Mucosa of descending colon (tissue), 3 donors: ENCODE results near the gene HAUS8. TPM values are rescaled to one million over a fixed set of nuclear protein-coding genes. Genes with fewer than 3 reads are reported as not detected.
A peak's percentile ranks its signal among the peaks of the same experiment; 100 is the strongest.

ENCODE experiments used
- ATAC-seq: fragments of 200-7000 bp; cut with Tn5 transposase; one replicate; pipeline ENCODE4 v1.9.1; 2020; ENCODE audit warnings: mild to moderate bottlenecking, moderate library complexity
- DNase-seq, 3 donors: peaks; one replicate each; pipeline ENCODE4 v3.0.0-alpha.2; 2020
- H3K36me3 ChIP-seq: fragments of 200-600 bp; one replicate; pipeline ENCODE4 v1.8.0; 2021; ENCODE audit warnings: low read depth, mild to moderate bottlenecking
- H3K4me1 ChIP-seq: fragments of 200-600 bp; one replicate; pipeline ENCODE4 v1.8.0; 2021; ENCODE audit warnings: low read depth, mild to moderate bottlenecking
- H3K4me3 ChIP-seq: fragments of 200-600 bp; one replicate; pipeline ENCODE4 v1.8.0; 2021; ENCODE audit warnings: mild to moderate bottlenecking
- H3K9me3 ChIP-seq: fragments of 200-600 bp; one replicate; pipeline ENCODE4 v1.8.0; 2021; ENCODE audit warnings: mild to moderate bottlenecking
- CTCF ChIP-seq: fragments of 200-600 bp; IDR thresholded peaks from one replicate; pipeline ENCODE4 v1.8.0; 2022; ENCODE audit warnings: antibody characterized with exemption, mild to moderate bottlenecking
- intact Hi-C, 2 donors: fragments of 100-400 bp; cut with DNase I in 1 of 2; cut with micrococcal nuclease in 1 of 2; formaldehyde crosslinking; loops; one replicate each; pipeline versions ENCODE4 v1.11.0 to v1.11.1; 2022; cut with DNase I, micrococcal nuclease
- total RNA-seq, 3 donors: library from RNA; stranded (reverse); fragmentation: NEBNext Ultra II Directional in 2 of 3; extraction: Animal tissue kit (Norgen Biotek cat#: 25700) in 2 of 3; gene quantifications; one replicate each; pipeline versions ENCODE4 v1.2.1 to v1.2.4, GENCODE V29; 2021 to 2023
- donor health status: DM: no; HTN: no; CAD: no; lungs with moderate emphysema.
- donor health status: DM: no; HTN: no; CAD: no.
- donor health status: DM: no; HTN: yes; CAD: no.

The HAUS8 gene
- total RNA-seq, 3 donors from 2014 or later, result 12.2 to 16.6 (median 13.6) TPM

- TF ChIP-seq CTCF, result no peak
- H3K9me3 ChIP-seq, result no peaks in the 10 kb centered on the region
- no peaks in the 10 kb centered on the region for H3K36me3 ChIP-seq
- no peak for DNase-seq
- ATAC-seq, result no peak
- H3K4me1 ChIP-seq, result peaks cover 22% of the 10 kb centered on the region
- no peak overlapping the region for H3K4me3 ChIP-seq
- intact Hi-C loops, result no loop called here
Measured at GRCh38 chr19:17077447-17078028, 2.3 kb upstream of the HAUS8 start.

GRCh38 chr19:17076543-17076991 is 1.3 kb upstream of the HAUS8 start:
- intact Hi-C loops, result no loop called here
- no peak for DNase-seq
- H3K36me3 ChIP-seq, result no peaks in the 10 kb centered on the region
- no peaks in the 10 kb centered on the region for H3K9me3 ChIP-seq
- H3K4me1 ChIP-seq, result peaks cover 22% of the 10 kb centered on the region
- peak overlapping the region; percentile 48 for H3K4me3 ChIP-seq
- ATAC-seq, result no peak
- no peak for TF ChIP-seq CTCF

- peak; percentile 2 for ATAC-seq
- intact Hi-C loops, result no loop called here
- TF ChIP-seq CTCF, result no peak
Measured at GRCh38 chr19:17075864-17076542, 751 bp upstream of the HAUS8 start.

GRCh38 chr19:17074634-17075034 is 618 bp downstream of the HAUS8 start:
- intact Hi-C loops, result no loop called here
- TF ChIP-seq CTCF, result no peak
- peak; percentile 1 for ATAC-seq
- Histone ChIP-seq H3K4me3 (peak overlapping the region; percentile 48), H3K9me3 (no peaks in the 10 kb centered on the region), H3K4me1 (peaks cover 13% of the 10 kb centered on the region), H3K36me3 (no peaks in the 10 kb centered on the region)
- DNase-seq, result no peak

More at GRCh38 chr19:17075864-17076542, 751 bp upstream of the HAUS8 start:
- no peaks in the 10 kb centered on the region for H3K9me3 ChIP-seq
- no peaks in the 10 kb centered on the region for H3K36me3 ChIP-seq
- peak overlapping the region; percentile 48 for H3K4me3 ChIP-seq
- H3K4me1 ChIP-seq, result peaks cover 19% of the 10 kb centered on the region
- DNase-seq, result peak; percentile 65 to 80 (median 74)

- peak; percentile 3 for ATAC-seq
- no peak for TF ChIP-seq CTCF
- Histone ChIP-seq H3K4me1 (peaks cover 13% of the 10 kb centered on the region), H3K36me3 (no peaks in the 10 kb centered on the region), H3K9me3 (no peaks in the 10 kb centered on the region), H3K4me3 (no peak overlapping the region)
- DNase-seq, result peak in 1 of 3 donors; percentile 40
- intact Hi-C loops, result no loop called here
Measured at GRCh38 chr19:17073869-17074633, 1.2 kb downstream of the HAUS8 start.
